Measurements from ENCODE around the gene CCNJL.

- TF ChIP-seq POLR2A (IDR thresholded peaks at IDR 0.05; ENCODE audit: low read length) (no peak), GATA1 (IDR thresholded peaks at IDR 0.05; ENCODE audit: low read depth, low read length) (no peak)
Observed at GRCh38 chr5:160352308-160352707, 39.9 kb upstream of the CCNJL start.

Measured in erythroblast (primary cell).